Tibial nerve (tissue), 4 donors: ENCODE data around the gene KIRREL3.

Experiments
- CTCF ChIP-seq, 5 experiments: fragments of 200-600 bp in 3 of 5; fragments of 450-650 bp in 2 of 5; sonication (generic) in 3 of 5; IDR thresholded peaks; one replicate each; pipeline ENCODE4 v1.5.1; 2016 to 2019; ENCODE audit warnings: antibody characterized with exemption in 5 of 5, mild to moderate bottlenecking in 3 of 5, moderate library complexity in 2 of 5
- EP300 ChIP-seq, 2 donors: sonication (generic); formaldehyde crosslinking; IDR thresholded peaks; one replicate each; pipeline ENCODE4 v1.6.1; 2017; ENCODE audit warnings: antibody characterized with exemption in 2 of 2, mild to moderate bottlenecking in 1 of 2
- POLR2A ChIP-seq, 2 donors: fragments of 450-650 bp; IDR thresholded peaks; one replicate each; pipeline ENCODE4 v1.6.1; 2017; ENCODE audit warnings: antibody characterized with exemption in 2 of 2, mild to moderate bottlenecking in 2 of 2, moderate library complexity in 2 of 2

DNA sequence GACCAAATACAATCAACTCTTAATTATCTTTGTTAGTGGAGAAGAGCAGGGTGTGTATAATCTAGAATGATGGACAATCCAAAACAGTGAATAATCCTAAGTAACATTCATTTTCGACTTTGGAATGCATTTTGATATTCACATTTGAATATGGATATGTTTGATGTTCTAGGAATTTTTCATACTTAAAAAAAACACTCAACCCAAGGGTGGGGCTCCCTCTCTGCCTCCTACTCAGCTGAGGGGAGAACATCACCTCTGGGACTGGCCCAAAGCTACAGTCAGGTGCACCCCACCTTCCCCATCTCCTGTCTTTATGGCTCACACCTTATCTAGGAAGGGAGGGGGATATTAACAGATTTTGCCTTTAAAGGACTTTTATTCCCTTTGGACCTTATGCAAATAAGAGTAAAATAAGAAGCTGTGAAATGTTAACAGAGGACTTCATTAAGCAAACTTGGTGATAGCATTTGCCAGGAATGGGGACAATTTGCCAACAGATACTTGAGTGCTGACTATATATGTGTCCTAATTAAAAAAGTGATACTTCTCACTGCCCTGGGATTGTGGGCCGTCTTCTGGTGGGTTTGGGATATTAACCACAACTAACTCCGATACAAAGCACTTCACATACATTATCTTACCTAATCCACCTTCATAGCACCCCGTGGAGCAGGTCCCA lies 458.1 kb downstream of the KIRREL3 start:
- TF ChIP-seq POLR2A (IDR thresholded peaks at IDR 0.05) = no peak
- TF ChIP-seq CTCF (IDR thresholded peaks at IDR 0.05) = no peak
- no peak for TF ChIP-seq EP300 (IDR thresholded peaks at IDR 0.05)
